Stromal cell of bone marrow (primary cell): ENCODE measurements around the gene MEAF6.

Experiments used
- DNase-seq: peaks from one replicate; pipeline ENCODE4 v3.0.0-alpha.2; 2012; ENCODE audit warnings: low read depth

Gene MEAF6

GRCh38 chr1:37473431-37474045, 41.0 kb downstream of the MEAF6 start:
- no peak for DNase-seq

GRCh38 chr1:37472994-37473393, 41.6 kb downstream of the MEAF6 start:
- DNase-seq: no peak

- DNase-seq: no peak
Measured at GRCh38 chr1:37472281-37472680, 42.3 kb downstream of the MEAF6 start.

- DNase-seq: peak; percentile 80
Measured at GRCh38 chr1:37471345-37472231, 43.0 kb downstream of the MEAF6 start.

- no peak for DNase-seq
Measured at GRCh38 chr1:37469386-37469785, 45.2 kb downstream of the MEAF6 start.

GRCh38 chr1:37468037-37468436, 46.5 kb downstream of the MEAF6 start:
- no peak for DNase-seq

- peak; percentile 54 for DNase-seq
Measured at GRCh38 chr1:37465593-37466517, 48.7 kb downstream of the MEAF6 start.

GRCh38 chr1:37464443-37464842, 50.1 kb downstream of the MEAF6 start:
- DNase-seq: no peak

- no peak for DNase-seq
Measured at GRCh38 chr1:37461698-37462436, 52.7 kb downstream of the MEAF6 start.

GRCh38 chr1:37458551-37458950, 56.0 kb downstream of the MEAF6 start:
- no peak for DNase-seq

GRCh38 chr1:37456614-37457013, 58.0 kb downstream of the MEAF6 start:
- no peak for DNase-seq

GRCh38 chr1:37455516-37455915, 59.0 kb downstream of the MEAF6 start:
- DNase-seq: no peak

- no peak for DNase-seq
Measured at GRCh38 chr1:37453647-37454046, 60.9 kb downstream of the MEAF6 start.

- no peak for DNase-seq
Measured at GRCh38 chr1:37452416-37452815, 62.1 kb downstream of the MEAF6 start.

GRCh38 chr1:37449936-37450335, 64.6 kb downstream of the MEAF6 start:
- DNase-seq: no peak

GRCh38 chr1:37448691-37449417, 65.7 kb downstream of the MEAF6 start:
- DNase-seq: no peak

GRCh38 chr1:37448185-37448584, 66.4 kb downstream of the MEAF6 start:
- no peak for DNase-seq

- no peak for DNase-seq
Measured at GRCh38 chr1:37446874-37447273, 67.7 kb downstream of the MEAF6 start.

GRCh38 chr1:37442644-37443043, 71.9 kb downstream of the MEAF6 start:
- no peak for DNase-seq
